Effector memory CD4-positive, alpha-beta T cell (primary cell): ENCODE data around the gene PPM1F.
"Not testable (repeated sequence)": the region's sequence is repeated elsewhere in the genome, so short reads cannot be mapped to it uniquely, and the experiment has no call there.

ENCODE experiments used
- DNase-seq, 3 donors: peaks; one replicate each; pipeline ENCODE4 v3.0.0-alpha.2; 2020
- H3K27ac ChIP-seq: 2 replicates; pipeline ENCODE4 v1.7.0; 2013; ENCODE audit warnings: mild to moderate bottlenecking, low read length, moderate library complexity; ENCODE audit not compliant: insufficient read depth, poor library complexity, severe bottlenecking
- H3K27me3 ChIP-seq: replicated peaks from 2 replicates; pipeline ENCODE4 v1.7.0; 2013; ENCODE audit warnings: mild to moderate bottlenecking, low read length; ENCODE audit not compliant: insufficient read depth, control insufficient read depth, poor library complexity, severe bottlenecking
- H3K36me3 ChIP-seq: 2 replicates; pipeline ENCODE4 v1.7.0; 2013; ENCODE audit warnings: mild to moderate bottlenecking, low read length, moderate library complexity; ENCODE audit not compliant: control insufficient read depth, insufficient read depth
- H3K4me1 ChIP-seq: 2 replicates; pipeline ENCODE4 v1.7.0; 2013; ENCODE audit warnings: low read length, mild to moderate bottlenecking; ENCODE audit not compliant: control insufficient read depth, insufficient read depth, poor library complexity, severe bottlenecking
- H3K4me3 ChIP-seq: 2 replicates; pipeline ENCODE4 v1.7.0; 2013; ENCODE audit warnings: low read length, low read depth, mild to moderate bottlenecking; ENCODE audit not compliant: insufficient read depth, poor library complexity, severe bottlenecking
- H3K9me3 ChIP-seq: 2 replicates; pipeline ENCODE4 v1.7.0; 2013; ENCODE audit warnings: mild to moderate bottlenecking, low read length, moderate library complexity; ENCODE audit not compliant: control insufficient read depth

Gene PPM1F

GRCh38 chr22:21941921-21942320 lies 10.7 kb downstream of the PPM1F start:
- no peak overlapping the region for H3K4me3 ChIP-seq
- H3K9me3 ChIP-seq, result no peaks in the 10 kb centered on the region
- H3K36me3 ChIP-seq, result peaks cover 11% of the 10 kb centered on the region
- H3K4me1 ChIP-seq, result peaks cover 22% of the 10 kb centered on the region
- DNase-seq, result no peak
- no peak overlapping the region for H3K27ac ChIP-seq
- no peaks in the 10 kb centered on the region for H3K27me3 ChIP-seq

- Histone ChIP-seq H3K27me3 (no peaks in the 10 kb centered on the region), H3K9me3 (no peaks in the 10 kb centered on the region), H3K36me3 (peaks cover 11% of the 10 kb centered on the region), H3K27ac (no peak overlapping the region), H3K4me1 (peaks cover 22% of the 10 kb centered on the region), H3K4me3 (no peak overlapping the region)
- no peak for DNase-seq
These were observed 12.1 kb downstream of the PPM1F start for GRCh38 chr22:21940521-21940920.

DNA sequence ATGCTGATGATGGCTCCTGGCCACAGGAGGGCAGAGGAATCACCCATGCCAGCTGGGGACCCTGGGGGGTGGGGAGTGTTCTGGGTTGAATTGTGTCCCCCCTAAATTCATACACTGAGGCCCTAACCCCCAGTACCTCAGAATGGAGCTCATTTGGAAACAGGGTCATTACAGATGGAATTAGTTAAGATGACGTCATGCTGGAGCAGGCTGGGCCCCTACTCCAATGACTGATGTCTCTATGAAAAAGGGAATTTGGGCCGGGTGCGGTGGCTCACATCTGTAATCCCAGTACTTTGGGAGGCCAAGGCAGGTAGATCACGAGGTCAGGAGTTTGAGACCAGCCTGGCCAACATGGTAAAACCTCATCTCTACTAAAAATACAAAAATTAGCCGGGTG lies 12.7 kb downstream of the PPM1F start:
- DNase-seq, H3K4me3 ChIP-seq, H3K27ac ChIP-seq, H3K36me3 ChIP-seq, H3K9me3 ChIP-seq, H3K27me3 ChIP-seq: not testable (repeated sequence)
- H3K4me1 ChIP-seq, result peaks cover 22% of the 10 kb centered on the region

- H3K4me3 ChIP-seq, result no peak overlapping the region
- peaks cover 4% of the 10 kb centered on the region for H3K36me3 ChIP-seq
- H3K4me1 ChIP-seq, result peaks cover 22% of the 10 kb centered on the region
- no peak for DNase-seq
- no peak overlapping the region for H3K27ac ChIP-seq
- no peaks in the 10 kb centered on the region for H3K9me3 ChIP-seq
- no peaks in the 10 kb centered on the region for H3K27me3 ChIP-seq
These were observed 13.2 kb downstream of the PPM1F start for GRCh38 chr22:21939461-21939913.

DNA sequence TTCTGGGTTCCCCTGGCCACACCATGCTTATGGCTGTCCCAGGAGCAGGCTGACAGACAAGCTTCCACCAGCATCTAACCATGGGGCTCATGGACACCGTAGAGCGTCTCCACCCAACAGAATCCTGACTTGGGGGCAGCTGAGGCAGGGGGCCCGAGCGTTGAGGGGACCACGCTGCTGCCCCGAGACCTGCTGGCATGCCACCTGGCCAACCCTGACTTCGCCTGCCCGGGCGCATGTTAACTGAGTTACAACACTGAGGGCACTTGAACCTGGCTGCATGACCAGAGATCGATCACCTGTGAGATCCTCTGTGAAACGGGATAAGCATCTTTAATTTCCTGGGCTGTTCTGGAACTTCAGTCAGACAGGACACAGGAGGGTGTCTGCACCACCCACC lies 13.7 kb downstream of the PPM1F start:
- DNase-seq, result no peak
- Histone ChIP-seq H3K4me1 (peaks cover 22% of the 10 kb centered on the region), H3K4me3 (no peak overlapping the region), H3K9me3 (no peaks in the 10 kb centered on the region), H3K27ac (no peak overlapping the region), H3K36me3 (no peaks in the 10 kb centered on the region), H3K27me3 (no peaks in the 10 kb centered on the region)

- DNase-seq, result peak; percentile 76 to 83 (median 82)
- no peaks in the 10 kb centered on the region for H3K27me3 ChIP-seq
- H3K4me3 ChIP-seq, result peak overlapping the region; percentile 59
- peak overlapping the region; percentile 25 for H3K27ac ChIP-seq
- H3K4me1 ChIP-seq, result peaks cover 22% of the 10 kb centered on the region
- H3K9me3 ChIP-seq, result no peaks in the 10 kb centered on the region
- H3K36me3 ChIP-seq, result peaks cover 4% of the 10 kb centered on the region
These were observed 14.4 kb downstream of the PPM1F start for GRCh38 chr22:21938071-21938822.

- no peak overlapping the region for H3K4me3 ChIP-seq
- H3K9me3 ChIP-seq, result no peaks in the 10 kb centered on the region
- no peak for DNase-seq
- H3K36me3 ChIP-seq, result peaks cover 9% of the 10 kb centered on the region
- H3K27me3 ChIP-seq, result no peaks in the 10 kb centered on the region
- H3K27ac ChIP-seq, result no peak overlapping the region
- peaks cover 22% of the 10 kb centered on the region for H3K4me1 ChIP-seq
These were observed 14.9 kb downstream of the PPM1F start for GRCh38 chr22:21937821-21938070.

GRCh38 chr22:21937041-21937820 lies 15.4 kb downstream of the PPM1F start:
- H3K27ac ChIP-seq, result no peak overlapping the region
- peaks cover 17% of the 10 kb centered on the region for H3K4me1 ChIP-seq
- no peaks in the 10 kb centered on the region for H3K27me3 ChIP-seq
- H3K4me3 ChIP-seq, result no peak overlapping the region
- H3K36me3 ChIP-seq, result peaks cover 14% of the 10 kb centered on the region
- H3K9me3 ChIP-seq, result no peaks in the 10 kb centered on the region
- no peak for DNase-seq

- DNase-seq, result no peak
- H3K27ac ChIP-seq, result no peak overlapping the region
- peaks cover 16% of the 10 kb centered on the region for H3K36me3 ChIP-seq
- no peaks in the 10 kb centered on the region for H3K9me3 ChIP-seq
- peaks cover 9% of the 10 kb centered on the region for H3K4me1 ChIP-seq
- H3K4me3 ChIP-seq, result no peak overlapping the region
- H3K27me3 ChIP-seq, result no peaks in the 10 kb centered on the region
These were observed 16.4 kb downstream of the PPM1F start for GRCh38 chr22:21936151-21936775.

DNA sequence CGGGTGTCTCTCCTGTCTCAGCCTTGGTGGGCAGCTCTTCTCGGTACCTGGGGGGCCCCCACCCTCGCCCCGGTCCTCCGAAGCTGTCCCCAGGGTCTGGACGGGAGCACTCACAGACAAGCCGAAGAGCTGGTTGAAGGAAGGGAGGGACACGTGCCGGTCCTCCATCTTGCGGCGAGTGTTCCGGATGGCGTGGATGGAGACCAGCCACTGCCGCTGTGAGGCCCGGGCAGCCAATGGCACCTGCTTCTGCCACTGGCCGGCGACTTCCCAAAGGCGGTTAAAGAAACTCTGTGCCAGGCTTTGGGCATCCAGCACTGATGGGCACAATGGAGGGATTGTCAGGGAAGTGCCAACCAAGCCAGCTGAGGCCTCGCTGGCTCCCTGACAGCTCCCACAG lies 18.7 kb downstream of the PPM1F start:
- peaks cover 26% of the 10 kb centered on the region for H3K36me3 ChIP-seq
- no peak overlapping the region for H3K27ac ChIP-seq
- DNase-seq, result no peak

More for the DNA sequence above, 18.7 kb downstream of the PPM1F start:
- Histone ChIP-seq H3K4me1 (peaks cover 9% of the 10 kb centered on the region), H3K9me3 (no peaks in the 10 kb centered on the region), H3K4me3 (no peak overlapping the region), H3K27me3 (no peaks in the 10 kb centered on the region)
